ENCODE data around the gene ZMYM3.

GRCh38 chrX:71282514-71283402, 28.8 kb upstream of the ZMYM3 start:
- TF ChIP-seq CTCF (IDR thresholded peaks at IDR 0.05) (no peak), BHLHE40 (IDR thresholded peaks at IDR 0.05; ENCODE audit: low read depth, low read length) (no peak), EP300 (IDR thresholded peaks at IDR 0.05) (no peak), POLR2AphosphoS2 (conservative IDR thresholded peaks at IDR 0.05; ENCODE audit: low read length) (no peak), SREBF2 (IDR thresholded peaks at IDR 0.05) (no peak), HMGXB4 (CRISPR knock-in tag; IDR thresholded peaks at IDR 0.05; ENCODE audit: borderline replicate concordance) (no peak), MAX (IDR thresholded peaks at IDR 0.05) (no peak)

Data from A549 (cell line).